Type B pancreatic cell (in vitro differentiated cells): Measurements from ENCODE around the gene CDKL5. TPM values are rescaled to one million over a fixed set of nuclear protein-coding genes. Genes with fewer than 3 reads are reported as not detected.
A peak's percentile ranks its signal among the peaks of the same experiment; 100 is the strongest.

ENCODE experiments used
- DNase-seq: peaks from one replicate; pipeline ENCODE4 v3.0.0; 2021; ENCODE audit warnings: mixed read lengths; ENCODE audit not compliant: unreplicated experiment; ENCODE audit errors: extremely low spot score
- H3K27ac Mint-ChIP-seq: 2 replicates; pipeline ENCODE4 v1.8.0; 2021; ENCODE audit warnings: mild to moderate bottlenecking, mixed read lengths
- H3K27me3 Mint-ChIP-seq: 2 replicates; pipeline ENCODE4 v1.8.0; 2021; ENCODE audit warnings: mixed read lengths
- H3K36me3 Mint-ChIP-seq: 2 replicates; pipeline ENCODE4 v1.8.0; 2021; ENCODE audit warnings: mixed read lengths
- H3K4me1 Mint-ChIP-seq: one replicate; pipeline ENCODE4 v1.8.0; 2021; ENCODE audit warnings: mixed read lengths; ENCODE audit not compliant: unreplicated experiment
- H3K4me3 Mint-ChIP-seq: 2 replicates; pipeline ENCODE4 v1.8.0; 2021; ENCODE audit warnings: mild to moderate bottlenecking, mixed read lengths
- H3K9me3 Mint-ChIP-seq: 2 replicates; pipeline ENCODE4 v1.8.0; 2021; ENCODE audit warnings: mixed read lengths
- total RNA-seq: library from RNA; stranded (reverse); gene quantifications from 2 replicates; pipeline ENCODE4 v1.2.1, GENCODE V29; 2021; ENCODE audit warnings: low replicate concordance
- TF ChIP-seq, protein P1 (sequence below): fragments of 200-600 bp; sonication (generic); conservative IDR thresholded peaks from 2 replicates; pipeline ENCODE4 v1.5.0; 2021; ENCODE audit warnings: antibody characterized with exemption, mild to moderate bottlenecking

Gene CDKL5
- total RNA-seq, 1 donor from 2014 or later: 17.9 TPM

DNA sequence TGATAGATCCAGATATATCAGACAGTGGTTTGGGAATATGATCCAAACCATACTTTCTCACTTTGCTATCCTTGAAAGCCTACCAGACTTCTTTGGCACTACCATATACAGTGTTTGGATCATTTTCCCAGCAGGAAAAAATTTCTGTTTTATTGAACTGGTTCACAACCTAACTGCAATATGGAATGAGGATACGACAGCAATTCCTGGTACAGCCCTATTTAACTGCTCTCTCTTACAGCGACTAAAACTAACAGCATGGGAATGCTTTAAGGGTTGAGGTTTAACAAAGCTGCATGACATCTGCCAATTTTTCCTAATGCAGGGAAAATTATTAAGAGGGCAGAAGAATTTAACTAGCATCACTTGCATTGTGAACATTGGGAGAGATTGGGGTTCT, 199.2 kb downstream of the CDKL5 start:
- H3K27me3 Mint-ChIP-seq: no peaks in the 10 kb centered on the region
- no peaks in the 10 kb centered on the region for H3K9me3 Mint-ChIP-seq
- no peak overlapping the region for H3K4me3 Mint-ChIP-seq
- H3K4me1 Mint-ChIP-seq: peaks cover 4% of the 10 kb centered on the region
- H3K27ac Mint-ChIP-seq: no peak overlapping the region
- H3K36me3 Mint-ChIP-seq: peaks cover 9% of the 10 kb centered on the region
- TF ChIP-seq, protein P1, sequence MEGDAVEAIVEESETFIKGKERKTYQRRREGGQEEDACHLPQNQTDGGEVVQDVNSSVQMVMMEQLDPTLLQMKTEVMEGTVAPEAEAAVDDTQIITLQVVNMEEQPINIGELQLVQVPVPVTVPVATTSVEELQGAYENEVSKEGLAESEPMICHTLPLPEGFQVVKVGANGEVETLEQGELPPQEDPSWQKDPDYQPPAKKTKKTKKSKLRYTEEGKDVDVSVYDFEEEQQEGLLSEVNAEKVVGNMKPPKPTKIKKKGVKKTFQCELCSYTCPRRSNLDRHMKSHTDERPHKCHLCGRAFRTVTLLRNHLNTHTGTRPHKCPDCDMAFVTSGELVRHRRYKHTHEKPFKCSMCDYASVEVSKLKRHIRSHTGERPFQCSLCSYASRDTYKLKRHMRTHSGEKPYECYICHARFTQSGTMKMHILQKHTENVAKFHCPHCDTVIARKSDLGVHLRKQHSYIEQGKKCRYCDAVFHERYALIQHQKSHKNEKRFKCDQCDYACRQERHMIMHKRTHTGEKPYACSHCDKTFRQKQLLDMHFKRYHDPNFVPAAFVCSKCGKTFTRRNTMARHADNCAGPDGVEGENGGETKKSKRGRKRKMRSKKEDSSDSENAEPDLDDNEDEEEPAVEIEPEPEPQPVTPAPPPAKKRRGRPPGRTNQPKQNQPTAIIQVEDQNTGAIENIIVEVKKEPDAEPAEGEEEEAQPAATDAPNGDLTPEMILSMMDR: no peak
- DNase-seq: no peak

DNA sequence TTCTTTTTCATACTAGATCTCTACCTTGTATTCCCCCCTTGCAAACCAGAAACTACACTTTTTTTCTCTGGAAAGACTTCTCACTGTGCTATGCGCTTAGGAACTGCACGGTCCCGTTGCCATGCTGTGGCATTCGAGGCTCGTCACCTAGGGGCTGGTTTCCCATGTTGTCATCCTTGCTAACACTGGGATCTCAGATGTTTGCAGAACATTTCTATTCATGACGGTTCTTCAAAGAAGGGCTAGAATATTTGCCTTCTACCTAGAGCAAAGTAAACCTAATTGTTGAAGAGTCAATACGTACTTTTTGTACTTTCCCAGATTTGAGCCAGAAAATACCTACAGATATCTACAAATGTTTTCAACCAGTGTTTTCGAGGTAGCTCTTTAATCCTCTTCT, 205.5 kb downstream of the CDKL5 start:
- TF ChIP-seq, protein P1: no peak
- H3K27ac Mint-ChIP-seq: peak overlapping the region; percentile 29
- H3K27me3 Mint-ChIP-seq: no peaks in the 10 kb centered on the region
- H3K4me1 Mint-ChIP-seq: no peaks in the 10 kb centered on the region
- peaks cover 7% of the 10 kb centered on the region for H3K36me3 Mint-ChIP-seq
- no peak overlapping the region for H3K4me3 Mint-ChIP-seq
- DNase-seq: no peak
- no peaks in the 10 kb centered on the region for H3K9me3 Mint-ChIP-seq

DNA sequence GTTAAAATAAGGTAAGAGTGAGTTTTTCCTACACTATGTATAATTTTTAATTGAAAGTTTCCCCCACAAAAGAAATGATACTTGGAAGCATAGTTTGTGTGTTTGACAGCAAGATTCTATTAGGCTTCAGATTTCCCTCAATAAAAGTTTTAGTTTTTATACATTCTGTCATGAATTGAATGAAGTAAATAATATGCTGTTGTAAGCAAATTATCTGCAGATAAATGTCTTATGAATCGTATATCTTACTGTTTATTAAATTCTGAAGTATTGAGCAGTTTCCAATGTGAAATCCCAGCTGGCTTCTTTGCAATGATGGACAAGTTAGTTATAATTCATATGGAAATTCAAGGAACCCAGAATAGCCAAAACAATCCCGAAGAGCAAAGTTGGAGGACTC, 213.0 kb downstream of the CDKL5 start:
- Mint-ChIP-seq H3K4me1 (no peaks in the 10 kb centered on the region), H3K9me3 (peaks cover 3% of the 10 kb centered on the region), H3K27me3 (no peaks in the 10 kb centered on the region), H3K27ac (no peak overlapping the region), H3K4me3 (no peak overlapping the region), H3K36me3 (peaks cover 3% of the 10 kb centered on the region)
- no peak for DNase-seq
- TF ChIP-seq, protein P1: no peak

DNA sequence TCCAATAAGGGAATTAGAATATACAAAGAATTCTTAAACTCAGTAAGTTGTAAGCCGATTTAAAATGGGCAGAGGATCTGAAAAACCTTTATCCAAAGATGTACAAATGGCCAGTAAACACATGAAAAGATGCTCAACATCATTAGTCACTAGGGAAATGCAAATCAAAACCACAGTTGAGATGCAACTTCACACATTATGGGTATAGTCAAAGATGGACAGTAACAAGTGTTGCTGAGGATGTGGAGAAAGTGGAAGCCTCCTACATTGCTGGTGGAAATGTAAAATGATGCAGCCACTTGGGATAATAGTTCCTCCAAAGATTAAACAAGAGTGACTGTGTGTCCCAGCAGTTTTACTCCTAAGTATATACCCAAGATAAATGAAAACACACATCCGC, 213.9 kb downstream of the CDKL5 start:
- no peaks in the 10 kb centered on the region for H3K27me3 Mint-ChIP-seq
- no peak overlapping the region for H3K27ac Mint-ChIP-seq
- peaks cover 3% of the 10 kb centered on the region for H3K9me3 Mint-ChIP-seq
- H3K4me3 Mint-ChIP-seq: no peak overlapping the region
- no peaks in the 10 kb centered on the region for H3K4me1 Mint-ChIP-seq
- no peak for DNase-seq
- H3K36me3 Mint-ChIP-seq: peaks cover 3% of the 10 kb centered on the region
- TF ChIP-seq, protein P1: no peak

DNA sequence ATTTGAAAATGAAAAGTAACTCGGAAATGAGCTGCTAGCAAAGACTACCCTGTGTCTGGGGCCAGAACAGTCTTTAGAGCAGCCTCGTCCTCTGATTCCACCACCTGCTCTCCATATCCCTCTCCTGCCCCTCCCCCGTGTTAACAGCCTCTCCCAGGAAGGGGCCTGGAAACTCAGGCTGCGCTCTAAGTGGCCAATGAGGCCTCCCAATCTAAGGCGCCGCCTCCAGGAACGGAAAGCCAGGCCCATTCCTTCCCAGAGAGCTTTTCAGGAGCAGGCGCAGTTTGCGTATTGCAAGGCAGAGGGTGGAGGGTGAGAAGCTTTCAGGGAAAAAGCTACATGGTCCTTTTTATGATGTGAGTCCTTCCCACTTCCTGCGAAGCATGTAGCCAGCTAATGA, 215.3 kb downstream of the CDKL5 start:
- Mint-ChIP-seq H3K9me3 (peaks cover 3% of the 10 kb centered on the region), H3K27me3 (no peaks in the 10 kb centered on the region), H3K36me3 (no peaks in the 10 kb centered on the region), H3K4me3 (no peak overlapping the region), H3K27ac (no peak overlapping the region), H3K4me1 (no peaks in the 10 kb centered on the region)
- no peak for DNase-seq
- TF ChIP-seq, protein P1: no peak

DNA sequence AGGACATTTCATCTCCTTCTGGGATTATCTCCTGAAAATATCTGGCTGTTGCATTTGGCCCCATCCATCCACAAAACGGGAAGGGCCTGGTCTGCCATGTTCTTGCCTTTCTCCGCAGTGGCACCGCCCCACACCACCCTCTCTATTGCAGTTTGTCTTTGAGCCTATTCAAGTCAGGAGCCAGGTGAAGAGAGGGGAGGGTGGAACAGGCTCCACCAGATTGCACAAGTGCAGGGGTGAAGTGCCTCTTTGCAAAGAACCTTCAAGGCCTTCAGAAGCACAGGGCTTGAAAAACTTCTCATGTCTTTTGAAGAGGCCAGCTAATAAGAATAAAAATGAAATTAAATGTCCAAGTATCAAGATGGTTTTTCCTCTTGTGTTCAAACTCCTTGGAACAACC, 217.8 kb downstream of the CDKL5 start:
- TF ChIP-seq, protein P1: no peak
- H3K27ac Mint-ChIP-seq: no peak overlapping the region
- no peak overlapping the region for H3K4me3 Mint-ChIP-seq
- H3K36me3 Mint-ChIP-seq: no peaks in the 10 kb centered on the region
- peaks cover 8% of the 10 kb centered on the region for H3K9me3 Mint-ChIP-seq
- H3K27me3 Mint-ChIP-seq: no peaks in the 10 kb centered on the region
- H3K4me1 Mint-ChIP-seq: no peaks in the 10 kb centered on the region
- DNase-seq: no peak
